Prostate gland (tissue), 2 donors: ENCODE data around the gene ZFHX3. TPM values are rescaled to one million over a fixed set of nuclear protein-coding genes. Genes with fewer than 3 reads are reported as not detected.

Experiments used
- DNase-seq: peaks from one replicate; pipeline ENCODE4 v3.0.0-alpha.2; 2019; ENCODE audit warnings: low spot score
- H3K27ac ChIP-seq, 2 donors: fragments of 200-600 bp; sonication (generic); 2 replicates each; pipeline ENCODE4 v1.5.1; 2017 to 2019
- H3K27me3 ChIP-seq: fragments of 200-600 bp; sonication (generic); replicated peaks from 2 replicates; pipeline ENCODE4 v1.5.1; 2019; ENCODE audit not compliant: insufficient read depth
- H3K36me3 ChIP-seq, 2 donors: fragments of 200-600 bp; sonication (generic); 1 replicate in 1 of 2; 2 replicates in 1 of 2; pipeline versions ENCODE4 v1.5.1 to v1.8.1; 2017 to 2019
- H3K4me1 ChIP-seq: fragments of 200-600 bp; sonication (generic); replicated peaks from 2 replicates; pipeline ENCODE4 v1.5.1; 2019
- H3K4me3 ChIP-seq, 2 donors: fragments of 200-600 bp; sonication (generic); 2 replicates each; pipeline ENCODE4 v1.5.1; 2017 to 2019
- H3K9me3 ChIP-seq: fragments of 200-600 bp; sonication (generic); 2 replicates; pipeline ENCODE4 v1.5.1; 2017
- POLR2A ChIP-seq: fragments of 450-650 bp; IDR thresholded peaks from one replicate; pipeline ENCODE4 v1.6.1; 2016; ENCODE audit warnings: antibody characterized with exemption, mild to moderate bottlenecking
- POLR2AphosphoS5 ChIP-seq: sonication (generic); formaldehyde crosslinking; IDR thresholded peaks from one replicate; pipeline ENCODE4 v1.6.1; 2017; ENCODE audit warnings: antibody characterized with exemption
- WGBS: methylation state at CpG from one replicate; pipeline ENCODE4 v1.1.5; 2018; 5-methylcytosine and 5-hydroxymethylcytosine counted together
- intact Hi-C: fragments of 100-400 bp; cut with DNase I; formaldehyde crosslinking; loops from one replicate; pipeline ENCODE4 v1.14.2; 2022
- total RNA-seq, 2 donors: library from RNA; depleted of rRNA; stranded (reverse); fragments of >200 nt; gene quantifications; one replicate each; pipeline ENCODE4 v1.1.0, GENCODE V29; 2016
- TF ChIP-seq, protein P1 (sequence below), 4 experiments: fragments of 200-600 bp in 2 of 4; fragments of 450-650 bp in 2 of 4; sonication (generic) in 2 of 4; IDR thresholded peaks; 1 replicate in 3 of 4; 2 replicates in 1 of 4; pipeline ENCODE4 v1.5.1; 2016 to 2019; ENCODE audit warnings: antibody characterized with exemption in 4 of 4, mild to moderate bottlenecking in 2 of 4, moderate library complexity in 2 of 4

ZFHX3 gene
- total RNA-seq, 2 donors from 2014 or later, result 51.1 to 53.9 TPM

GRCh38 chr16:72854267-72854959 is 193.5 kb downstream of the ZFHX3 start:
- DNase-seq, result no peak

DNA sequence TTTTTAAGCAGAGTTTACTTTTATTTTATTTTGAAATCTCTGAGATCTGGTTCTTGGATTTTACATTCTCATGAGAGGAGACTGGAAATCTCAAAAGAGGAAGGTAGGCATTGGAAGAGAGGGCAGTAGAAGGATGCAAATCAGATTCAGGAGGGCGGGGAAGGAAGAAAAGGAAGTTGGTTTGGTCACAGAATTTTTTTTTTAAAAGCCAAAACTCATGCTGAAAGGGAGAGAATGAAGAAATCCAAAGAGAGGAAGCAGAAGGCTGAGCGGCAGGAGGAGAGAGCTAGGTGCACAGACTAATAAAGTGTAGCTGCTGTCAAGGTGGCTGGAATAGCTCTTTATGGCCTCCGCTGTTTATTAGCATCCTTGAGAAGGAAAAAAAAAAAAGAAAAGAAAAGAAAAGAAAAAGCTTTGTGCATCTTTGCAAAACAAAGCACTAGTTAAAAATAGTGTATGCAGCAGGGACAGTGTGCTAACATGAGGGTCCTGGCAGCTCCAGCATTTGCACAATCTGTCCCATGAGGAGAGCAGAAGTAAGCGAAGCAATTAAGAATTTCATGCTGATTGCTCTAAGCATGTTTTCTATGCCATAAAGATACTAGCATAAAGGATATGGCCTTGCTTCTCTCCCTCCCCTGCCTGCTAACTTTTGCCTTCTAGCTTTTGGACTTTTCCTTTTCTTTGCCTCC is 194.2 kb downstream of the ZFHX3 start:
- TF ChIP-seq, protein P1, sequence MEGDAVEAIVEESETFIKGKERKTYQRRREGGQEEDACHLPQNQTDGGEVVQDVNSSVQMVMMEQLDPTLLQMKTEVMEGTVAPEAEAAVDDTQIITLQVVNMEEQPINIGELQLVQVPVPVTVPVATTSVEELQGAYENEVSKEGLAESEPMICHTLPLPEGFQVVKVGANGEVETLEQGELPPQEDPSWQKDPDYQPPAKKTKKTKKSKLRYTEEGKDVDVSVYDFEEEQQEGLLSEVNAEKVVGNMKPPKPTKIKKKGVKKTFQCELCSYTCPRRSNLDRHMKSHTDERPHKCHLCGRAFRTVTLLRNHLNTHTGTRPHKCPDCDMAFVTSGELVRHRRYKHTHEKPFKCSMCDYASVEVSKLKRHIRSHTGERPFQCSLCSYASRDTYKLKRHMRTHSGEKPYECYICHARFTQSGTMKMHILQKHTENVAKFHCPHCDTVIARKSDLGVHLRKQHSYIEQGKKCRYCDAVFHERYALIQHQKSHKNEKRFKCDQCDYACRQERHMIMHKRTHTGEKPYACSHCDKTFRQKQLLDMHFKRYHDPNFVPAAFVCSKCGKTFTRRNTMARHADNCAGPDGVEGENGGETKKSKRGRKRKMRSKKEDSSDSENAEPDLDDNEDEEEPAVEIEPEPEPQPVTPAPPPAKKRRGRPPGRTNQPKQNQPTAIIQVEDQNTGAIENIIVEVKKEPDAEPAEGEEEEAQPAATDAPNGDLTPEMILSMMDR (IDR thresholded peaks at IDR 0.05), result no peak
- TF ChIP-seq POLR2AphosphoS5, result no peak
- TF ChIP-seq POLR2A, result no peak
- 69% methylated on average over 4 of the region's 4 CpGs for WGBS
- Histone ChIP-seq H3K9me3 (no peaks in the 10 kb centered on the region), H3K27ac (peak overlapping the region in 1 of 2 donors; percentile 17), H3K4me3 (no peak overlapping the region), H3K27me3 (no peaks in the 10 kb centered on the region), H3K36me3 (no peaks in the 10 kb centered on the region), H3K4me1 (peaks cover 7% of the 10 kb centered on the region)
- intact Hi-C loops, result loop anchor here (5.0 kb wide), 2 partner anchors 79 to 139 kb away; no protein-coding TSS in a partner anchor
- DNase-seq, result no peak

More at GRCh38 chr16:72854267-72854959, 193.5 kb downstream of the ZFHX3 start:
- intact Hi-C loops, result loop anchor here (5.0 kb wide), 2 partner anchors 78 to 138 kb away; no protein-coding TSS in a partner anchor
- Histone ChIP-seq H3K27me3 (no peaks in the 10 kb centered on the region), H3K4me3 (no peak overlapping the region), H3K9me3 (no peaks in the 10 kb centered on the region), H3K27ac (peak overlapping the region in 1 of 2 donors; percentile 17), H3K4me1 (peaks cover 9% of the 10 kb centered on the region), H3K36me3 (no peaks in the 10 kb centered on the region)
- TF ChIP-seq POLR2AphosphoS5, result no peak
- TF ChIP-seq, protein P1 (IDR thresholded peaks at IDR 0.05), result no peak
- no peak for TF ChIP-seq POLR2A
- WGBS, result 76% methylated on average over 11 of the region's 11 CpGs

DNA sequence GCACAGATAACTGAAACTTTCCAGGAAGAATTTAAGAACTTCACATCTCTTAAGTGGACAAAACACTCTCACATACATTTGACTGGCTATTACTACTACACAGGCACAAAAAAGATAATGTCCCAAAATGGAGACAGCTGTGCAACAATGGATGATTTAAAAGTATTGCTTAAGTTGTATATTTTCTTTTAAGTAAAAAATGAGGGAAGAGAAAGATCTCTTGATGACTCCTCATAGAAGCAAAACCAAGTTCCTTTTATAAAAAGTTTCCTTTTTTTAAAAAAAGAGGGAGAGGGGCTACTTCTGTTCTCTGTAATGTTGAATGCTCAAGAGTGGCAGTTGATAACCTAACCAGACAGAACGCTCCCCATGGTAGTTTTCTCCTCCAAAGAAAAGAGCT is 195.5 kb downstream of the ZFHX3 start:
- TF ChIP-seq, protein P1 (IDR thresholded peaks at IDR 0.05), result no peak
- TF ChIP-seq POLR2A (no peak), POLR2AphosphoS5 (no peak)
- no peak overlapping the region for H3K27ac ChIP-seq
- H3K4me3 ChIP-seq, result no peak overlapping the region
- H3K36me3 ChIP-seq, result no peaks in the 10 kb centered on the region
- no peaks in the 10 kb centered on the region for H3K9me3 ChIP-seq
- peaks cover 17% of the 10 kb centered on the region for H3K4me1 ChIP-seq
- intact Hi-C loops, result loop anchor here (5.0 kb wide), 2 partner anchors 80 to 140 kb away; no protein-coding TSS in a partner anchor
- 92% methylated on average over 1 of the region's 1 CpG for whole genome bisulfite sequencing
- DNase-seq, result no peak
- H3K27me3 ChIP-seq, result no peaks in the 10 kb centered on the region

DNA sequence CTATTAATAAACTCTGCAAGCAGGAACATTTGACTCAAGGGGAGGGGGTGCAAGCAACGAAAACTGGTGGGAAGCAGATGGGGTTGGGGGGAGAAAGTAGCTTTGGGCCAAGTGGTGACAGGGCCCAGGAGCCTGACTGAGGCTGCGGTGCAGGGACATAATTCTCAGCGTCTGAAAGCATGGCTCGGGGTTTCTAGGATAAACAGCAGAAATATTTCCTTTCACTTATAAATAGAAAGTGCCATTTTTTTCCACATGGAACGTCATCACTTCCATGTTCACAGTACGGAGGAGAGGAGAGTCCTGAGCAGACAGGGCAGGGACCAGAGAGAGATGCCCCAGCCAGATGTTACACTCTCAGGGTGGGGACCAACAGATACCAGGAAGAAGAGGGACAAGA is 197.1 kb downstream of the ZFHX3 start:
- Histone ChIP-seq H3K27ac (peak overlapping the region in 1 of 2 donors; percentile 20), H3K27me3 (no peaks in the 10 kb centered on the region), H3K36me3 (no peaks in the 10 kb centered on the region), H3K4me1 (peaks cover 19% of the 10 kb centered on the region), H3K9me3 (no peaks in the 10 kb centered on the region), H3K4me3 (no peak overlapping the region)
- no peak for DNase-seq
- no peak for TF ChIP-seq POLR2A
- TF ChIP-seq, protein P1 (IDR thresholded peaks at IDR 0.05), result no peak
- TF ChIP-seq POLR2AphosphoS5, result no peak
- WGBS, result 57% methylated on average over 6 of the region's 6 CpGs
- intact Hi-C loops, result loop anchor here (5.0 kb wide), 2 partner anchors 81 to 141 kb away; no protein-coding TSS in a partner anchor
